OCI-LY1 (cell line): ENCODE data around the gene ARHGAP33.

ENCODE experiments used
- EZH2 ChIP-seq: fragments of 200-600 bp; sonication (generic), shearing (Covaris generic); IDR thresholded peaks from 2 replicates; pipeline ENCODE4 v1.8.0; 2017; ENCODE audit warnings: borderline replicate concordance, mixed run types, mild to moderate bottlenecking, antibody characterized with exemption, low read length, moderate library complexity, mixed read lengths
- TF ChIP-seq, protein P1 (sequence below): fragments of 200-600 bp; sonication (generic), shearing (Covaris generic); IDR thresholded peaks from 2 replicates; pipeline ENCODE4 v1.5.1; 2017; ENCODE audit warnings: mild to moderate bottlenecking, antibody characterized with exemption, low read length, moderate library complexity, mixed read lengths

DNA sequence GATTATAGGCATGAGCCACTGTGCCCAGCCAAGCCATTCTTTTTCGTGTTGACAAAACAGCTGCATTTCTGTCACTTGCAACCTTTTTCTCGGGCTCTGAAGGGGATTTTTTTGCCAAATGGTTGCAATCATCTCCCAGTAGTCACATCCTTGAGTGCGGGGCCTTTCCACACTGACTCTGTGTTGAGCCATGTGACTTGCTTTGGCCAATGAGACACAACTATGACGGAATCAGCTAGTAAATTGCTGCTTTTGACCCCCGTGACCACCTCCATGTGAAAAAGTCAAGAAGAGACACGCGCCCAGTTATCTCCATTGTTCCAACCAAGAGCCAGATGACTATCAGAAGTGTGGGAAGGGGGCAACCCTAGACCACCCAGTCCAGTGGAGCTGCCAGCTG lies 58.6 kb downstream of the ARHGAP33 start:
- no peak for TF ChIP-seq EZH2
- TF ChIP-seq, protein P1, sequence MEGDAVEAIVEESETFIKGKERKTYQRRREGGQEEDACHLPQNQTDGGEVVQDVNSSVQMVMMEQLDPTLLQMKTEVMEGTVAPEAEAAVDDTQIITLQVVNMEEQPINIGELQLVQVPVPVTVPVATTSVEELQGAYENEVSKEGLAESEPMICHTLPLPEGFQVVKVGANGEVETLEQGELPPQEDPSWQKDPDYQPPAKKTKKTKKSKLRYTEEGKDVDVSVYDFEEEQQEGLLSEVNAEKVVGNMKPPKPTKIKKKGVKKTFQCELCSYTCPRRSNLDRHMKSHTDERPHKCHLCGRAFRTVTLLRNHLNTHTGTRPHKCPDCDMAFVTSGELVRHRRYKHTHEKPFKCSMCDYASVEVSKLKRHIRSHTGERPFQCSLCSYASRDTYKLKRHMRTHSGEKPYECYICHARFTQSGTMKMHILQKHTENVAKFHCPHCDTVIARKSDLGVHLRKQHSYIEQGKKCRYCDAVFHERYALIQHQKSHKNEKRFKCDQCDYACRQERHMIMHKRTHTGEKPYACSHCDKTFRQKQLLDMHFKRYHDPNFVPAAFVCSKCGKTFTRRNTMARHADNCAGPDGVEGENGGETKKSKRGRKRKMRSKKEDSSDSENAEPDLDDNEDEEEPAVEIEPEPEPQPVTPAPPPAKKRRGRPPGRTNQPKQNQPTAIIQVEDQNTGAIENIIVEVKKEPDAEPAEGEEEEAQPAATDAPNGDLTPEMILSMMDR: no peak
